ENCODE results near the gene CD44. TPM values are rescaled to one million over a fixed set of nuclear protein-coding genes. Genes with fewer than 3 reads are reported as not detected.

The CD44 gene
- total and polyA plus RNA-seq, 4 donors = 4.1 to 26.9 (median 14.6) TPM

- TF ChIP-seq MAX (IDR thresholded peaks at IDR 0.05) = no peak
- peaks cover 0 to 2% (median 0%) of the 10 kb centered on the region in 4 donors for H3K36me3 ChIP-seq (ENCODE audit: control insufficient read depth in 4 of 4, insufficient read depth in 3 of 4, low read depth in 1 of 4, low read length in 3 of 4)
- H3K9me3 ChIP-seq (ENCODE audit: control insufficient read depth in 4 of 4, low read length in 3 of 4) = no peaks in the 10 kb centered on the region
- no peak for DNase-seq (ENCODE audit: low spot score)
- H3K27me3 ChIP-seq (ENCODE audit: control insufficient read depth in 4 of 4, insufficient read depth in 4 of 4, low read length in 3 of 4) = no peaks in the 10 kb centered on the region
- no peak overlapping the region for H3K9ac ChIP-seq (ENCODE audit: low read depth in 1 of 2, low read length in 2 of 2)
- peaks cover 3 to 13% (median 6%) of the 10 kb centered on the region in 4 donors for H3K4me1 ChIP-seq (ENCODE audit: control insufficient read depth in 4 of 4, insufficient read depth in 4 of 4, low read length in 3 of 4)
- WGBS = 72% methylated on average over 3 of the region's 3 CpGs
- H3K27ac ChIP-seq (ENCODE audit: low read depth in 1 of 2, low read length in 2 of 2) = peak overlapping the region in 1 of 2 donors; percentile 11
- H3K4me3 ChIP-seq (ENCODE audit: low read depth in 1 of 3, low read length in 3 of 3) = no peak overlapping the region
Measured at GRCh38 chr11:35173616-35174566, 34.9 kb downstream of the CD44 start.

GRCh38 chr11:35174666-35175065, 35.7 kb downstream of the CD44 start:
- Histone ChIP-seq H3K9ac (ENCODE audit: low read depth in 1 of 2, low read length in 2 of 2) (no peak overlapping the region), H3K4me1 (ENCODE audit: control insufficient read depth in 4 of 4, insufficient read depth in 4 of 4, low read length in 3 of 4) (peaks cover 3 to 13% (median 6%) of the 10 kb centered on the region in 4 donors), H3K36me3 (ENCODE audit: control insufficient read depth in 4 of 4, insufficient read depth in 3 of 4, low read depth in 1 of 4, low read length in 3 of 4) (peaks cover 0 to 2% (median 0%) of the 10 kb centered on the region in 4 donors), H3K27me3 (ENCODE audit: control insufficient read depth in 4 of 4, insufficient read depth in 4 of 4, low read length in 3 of 4) (no peaks in the 10 kb centered on the region), H3K9me3 (ENCODE audit: control insufficient read depth in 4 of 4, low read length in 3 of 4) (no peaks in the 10 kb centered on the region), H3K27ac (ENCODE audit: low read depth in 1 of 2, low read length in 2 of 2) (no peak overlapping the region), H3K4me3 (ENCODE audit: low read depth in 1 of 3, low read length in 3 of 3) (no peak overlapping the region)
- no peak for DNase-seq (ENCODE audit: low spot score)
- 68% methylated on average over 3 of the region's 3 CpGs for WGBS
- no peak for TF ChIP-seq REST (IDR thresholded peaks at IDR 0.05)
- TF ChIP-seq SP1 (IDR thresholded peaks at IDR 0.05) = no peak
- no peak for TF ChIP-seq CTCF (IDR thresholded peaks at IDR 0.05; ENCODE audit: low read depth, low read length, missing input control)
- TF ChIP-seq FOXA1 (IDR thresholded peaks at IDR 0.05) = no peak
- no peak for TF ChIP-seq RAD21 (IDR thresholded peaks at IDR 0.05)
- TF ChIP-seq EGR1 (IDR thresholded peaks at IDR 0.05; ENCODE audit: low read depth in 2 of 2) = no peak
- TF ChIP-seq ATF3 (IDR thresholded peaks at IDR 0.05) = no peak
- TF ChIP-seq JUND (IDR thresholded peaks at IDR 0.05) = no peak
- no peak for TF ChIP-seq ZBTB33 (IDR thresholded peaks at IDR 0.05)
- no peak for TF ChIP-seq MAX (IDR thresholded peaks at IDR 0.05)
- no peak for TF ChIP-seq HNF4G (IDR thresholded peaks at IDR 0.05)
- TF ChIP-seq TAF1 (conservative IDR thresholded peaks at IDR 0.05) = no peak
- TF ChIP-seq YY1 (IDR thresholded peaks at IDR 0.05) = no peak
- no peak for TF ChIP-seq FOXA2 (IDR thresholded peaks at IDR 0.05)
- no peak for TF ChIP-seq HNF4A (conservative IDR thresholded peaks at IDR 0.05)
- no peak for TF ChIP-seq RXRA (IDR thresholded peaks at IDR 0.05)
- no peak for TF ChIP-seq GABPA (IDR thresholded peaks at IDR 0.05 in 1 of 2, conservative IDR thresholded peaks at IDR 0.05 in 1 of 2)
- TF ChIP-seq NR2F2 (IDR thresholded peaks at IDR 0.05) = no peak
